Measurements from ENCODE around the gene RASSF5. TPM values are rescaled to one million over a fixed set of nuclear protein-coding genes. Genes with fewer than 3 reads are reported as not detected.
A peak's percentile ranks its signal among the peaks of the same experiment; 100 is the strongest.

RASSF5 gene
- polyA plus RNA-seq, 1 donor (not counting 4 experiments of a cell fraction or from before 2014, with no cell fraction given) = 2.4 TPM

- no peaks in the 10 kb centered on the region for H3K27me3 ChIP-seq (ENCODE audit: control insufficient read depth, extremely low read depth, insufficient read depth, low read length)
- H3K27ac ChIP-seq (ENCODE audit: control insufficient read depth, insufficient read depth, low read length) = no peak overlapping the region
- DNase-seq (ENCODE audit: low read depth, low spot score) (no peak), FAIRE-seq (no peak)
- H3K4me1 ChIP-seq (ENCODE audit: control insufficient read depth, extremely low read depth, insufficient read depth, low read length) = peaks cover 8% of the 10 kb centered on the region
- no peaks in the 10 kb centered on the region for H4K20me1 ChIP-seq (ENCODE audit: control insufficient read depth, extremely low read depth, insufficient read depth, low read length)
- no peaks in the 10 kb centered on the region for H3K9me1 ChIP-seq (ENCODE audit: control insufficient read depth, extremely low read depth, insufficient read depth, low read length)
- H3K4me2 ChIP-seq (ENCODE audit: control insufficient read depth, extremely low read depth, insufficient read depth, low read depth, low read length) = no peak overlapping the region
- H3K79me2 ChIP-seq (ENCODE audit: control insufficient read depth, insufficient read depth, low read length) = peaks cover 13% of the 10 kb centered on the region
- no peak overlapping the region for H2AFZ ChIP-seq (ENCODE audit: control insufficient read depth, low read length)
- no peaks in the 10 kb centered on the region for H3K9me3 ChIP-seq (ENCODE audit: control insufficient read depth, low read depth, low read length)
- TF ChIP-seq CTCF (optimal IDR thresholded peaks at IDR 0.05 in 1 of 3, IDR thresholded peaks at IDR 0.05 in 1 of 3, conservative IDR thresholded peaks at IDR 0.05 in 1 of 3; ENCODE audit: extremely low read depth in 1 of 3, insufficient read depth in 2 of 3, low read length in 3 of 3) (peak; percentile 45 to 73 (median 45)), EZH2 (IDR thresholded peaks at IDR 0.05; ENCODE audit: low read length) (no peak)
- H3K4me3 ChIP-seq (ENCODE audit: control insufficient read depth in 2 of 3, extremely low read depth in 1 of 3, insufficient read depth in 2 of 3, low read depth in 1 of 3, low read length in 3 of 3) = no peak overlapping the region
- H3K9ac ChIP-seq (ENCODE audit: control insufficient read depth, extremely low read depth, insufficient read depth, low read length) = no peak overlapping the region
- peaks cover 33 to 43% of the 10 kb centered on the region in 2 experiments for H3K36me3 ChIP-seq (ENCODE audit: control insufficient read depth in 2 of 2, extremely low read depth in 1 of 2, insufficient read depth in 2 of 2, low read length in 2 of 2)
- dilution Hi-C loops (cut with MboI; ENCODE audit: extremely low pct_ligation_motif_present, low sequenced_read_pairs) = no loop called here
Measured at GRCh38 chr1:206606867-206607266, 99.5 kb downstream of the RASSF5 start.

GRCh38 chr1:206608108-206608698 is 100.9 kb downstream of the RASSF5 start:
- no peak overlapping the region for H3K4me2 ChIP-seq (ENCODE audit: control insufficient read depth, extremely low read depth, insufficient read depth, low read depth, low read length)
- no peaks in the 10 kb centered on the region for H4K20me1 ChIP-seq (ENCODE audit: control insufficient read depth, extremely low read depth, insufficient read depth, low read length)
- peaks cover 17% of the 10 kb centered on the region for H3K79me2 ChIP-seq (ENCODE audit: control insufficient read depth, insufficient read depth, low read length)
- dilution Hi-C loops (cut with MboI; ENCODE audit: extremely low pct_ligation_motif_present, low sequenced_read_pairs) = no loop called here
- H3K36me3 ChIP-seq (ENCODE audit: control insufficient read depth in 2 of 2, extremely low read depth in 1 of 2, insufficient read depth in 2 of 2, low read length in 2 of 2) = peaks cover 23 to 30% of the 10 kb centered on the region in 2 experiments
- no peak overlapping the region for H3K27ac ChIP-seq (ENCODE audit: control insufficient read depth, insufficient read depth, low read length)
- H2AFZ ChIP-seq (ENCODE audit: control insufficient read depth, low read length) = no peak overlapping the region
- H3K4me1 ChIP-seq (ENCODE audit: control insufficient read depth, extremely low read depth, insufficient read depth, low read length) = peaks cover 8% of the 10 kb centered on the region
- no peak overlapping the region for H3K9ac ChIP-seq (ENCODE audit: control insufficient read depth, extremely low read depth, insufficient read depth, low read length)
- no peaks in the 10 kb centered on the region for H3K9me1 ChIP-seq (ENCODE audit: control insufficient read depth, extremely low read depth, insufficient read depth, low read length)
- no peak overlapping the region for H3K4me3 ChIP-seq (ENCODE audit: control insufficient read depth in 2 of 3, extremely low read depth in 1 of 3, insufficient read depth in 2 of 3, low read depth in 1 of 3, low read length in 3 of 3)
- H3K27me3 ChIP-seq (ENCODE audit: control insufficient read depth, extremely low read depth, insufficient read depth, low read length) = no peaks in the 10 kb centered on the region
- H3K9me3 ChIP-seq (ENCODE audit: control insufficient read depth, low read depth, low read length) = no peaks in the 10 kb centered on the region
- DNase-seq (ENCODE audit: low read depth, low spot score) (no peak), FAIRE-seq (no peak)
- no peak for TF ChIP-seq EZH2 (IDR thresholded peaks at IDR 0.05; ENCODE audit: low read length)
- peak; percentile 83 to 94 (median 93) for TF ChIP-seq CTCF (optimal IDR thresholded peaks at IDR 0.05 in 1 of 3, IDR thresholded peaks at IDR 0.05 in 1 of 3, conservative IDR thresholded peaks at IDR 0.05 in 1 of 3; ENCODE audit: extremely low read depth in 1 of 3, insufficient read depth in 2 of 3, low read length in 3 of 3)

All from keratinocyte (primary cell).